GM12864 (cell line): ENCODE measurements around the gene MIXL1.

ENCODE experiments used
- DNase-seq: peaks from one replicate; pipeline ENCODE4 v3.0.0-alpha.2; 2011; ENCODE audit warnings: low read depth
- H3K4me3 ChIP-seq: 2 replicates; pipeline ENCODE4 v1.5.1; 2011; ENCODE audit warnings: mild to moderate bottlenecking, low read depth, low read length, control low read depth
- TF ChIP-seq, protein P1 (sequence below): IDR thresholded peaks from 2 replicates; pipeline ENCODE4 v1.5.1; 2011; ENCODE audit warnings: low read depth, mild to moderate bottlenecking, moderate library complexity, low read length, control low read depth, inconsistent platforms; ENCODE audit errors: missing control alignments

MIXL1 gene

DNA sequence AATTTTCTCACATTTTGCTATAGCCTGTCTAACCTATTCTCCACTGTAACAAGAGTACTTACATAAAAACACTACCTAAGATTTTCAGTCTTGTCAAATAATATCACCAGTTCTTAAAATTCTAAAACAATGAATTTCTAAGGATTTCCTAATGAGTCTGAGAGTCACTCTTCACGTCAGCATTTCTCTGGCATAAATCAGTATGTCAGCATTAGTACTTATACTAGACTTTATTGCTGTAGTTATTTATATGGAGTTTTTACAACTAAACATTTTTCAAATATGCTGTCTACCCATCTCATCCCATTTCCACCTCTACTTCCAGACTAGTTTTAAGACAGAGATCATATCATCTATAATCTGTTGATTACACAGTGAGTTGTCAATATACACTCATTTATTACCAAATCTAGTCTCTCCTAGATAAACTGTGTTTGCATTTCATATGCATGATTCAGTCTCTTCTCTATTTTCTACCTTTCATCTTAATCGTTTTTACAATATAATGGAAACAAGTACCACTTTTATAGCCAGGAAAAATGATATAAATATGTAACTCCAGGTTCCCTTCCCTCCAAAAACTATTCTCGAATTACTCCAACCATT, 52.7 kb downstream of the MIXL1 start:
- DNase-seq, result no peak
- H3K4me3 ChIP-seq, result no peak overlapping the region
- TF ChIP-seq, protein P1, sequence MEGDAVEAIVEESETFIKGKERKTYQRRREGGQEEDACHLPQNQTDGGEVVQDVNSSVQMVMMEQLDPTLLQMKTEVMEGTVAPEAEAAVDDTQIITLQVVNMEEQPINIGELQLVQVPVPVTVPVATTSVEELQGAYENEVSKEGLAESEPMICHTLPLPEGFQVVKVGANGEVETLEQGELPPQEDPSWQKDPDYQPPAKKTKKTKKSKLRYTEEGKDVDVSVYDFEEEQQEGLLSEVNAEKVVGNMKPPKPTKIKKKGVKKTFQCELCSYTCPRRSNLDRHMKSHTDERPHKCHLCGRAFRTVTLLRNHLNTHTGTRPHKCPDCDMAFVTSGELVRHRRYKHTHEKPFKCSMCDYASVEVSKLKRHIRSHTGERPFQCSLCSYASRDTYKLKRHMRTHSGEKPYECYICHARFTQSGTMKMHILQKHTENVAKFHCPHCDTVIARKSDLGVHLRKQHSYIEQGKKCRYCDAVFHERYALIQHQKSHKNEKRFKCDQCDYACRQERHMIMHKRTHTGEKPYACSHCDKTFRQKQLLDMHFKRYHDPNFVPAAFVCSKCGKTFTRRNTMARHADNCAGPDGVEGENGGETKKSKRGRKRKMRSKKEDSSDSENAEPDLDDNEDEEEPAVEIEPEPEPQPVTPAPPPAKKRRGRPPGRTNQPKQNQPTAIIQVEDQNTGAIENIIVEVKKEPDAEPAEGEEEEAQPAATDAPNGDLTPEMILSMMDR, result no peak
